ENCODE measurements around the gene LAMA1.

LAMA1 gene

GRCh38 chr18:6983366-6983765 lies 134.2 kb downstream of the LAMA1 start:
- DNase-seq: no peak

GRCh38 chr18:6982398-6982797 lies 135.2 kb downstream of the LAMA1 start:
- no peak for DNase-seq

GRCh38 chr18:6980363-6980762 lies 137.2 kb downstream of the LAMA1 start:
- DNase-seq: no peak

GRCh38 chr18:6979954-6980353 lies 137.6 kb downstream of the LAMA1 start:
- no peak for DNase-seq

- no peak for DNase-seq
Observed at GRCh38 chr18:6976935-6977334, 140.7 kb downstream of the LAMA1 start.

- DNase-seq: no peak
Observed at GRCh38 chr18:6975084-6975483, 142.5 kb downstream of the LAMA1 start.

- no peak for DNase-seq
Observed at GRCh38 chr18:6971823-6972478, 145.6 kb downstream of the LAMA1 start.

GRCh38 chr18:6963452-6964097 lies 154.0 kb downstream of the LAMA1 start:
- DNase-seq: no peak

- DNase-seq: no peak
Observed at GRCh38 chr18:6962571-6963451, 154.8 kb downstream of the LAMA1 start.

GRCh38 chr18:6961331-6961730 lies 156.3 kb downstream of the LAMA1 start:
- no peak for DNase-seq

GRCh38 chr18:6960656-6961055 lies 156.9 kb downstream of the LAMA1 start:
- DNase-seq: no peak

GRCh38 chr18:6960124-6960523 lies 157.5 kb downstream of the LAMA1 start:
- no peak for DNase-seq

GRCh38 chr18:6959110-6959509 lies 158.5 kb downstream of the LAMA1 start:
- no peak for DNase-seq

GRCh38 chr18:6956999-6957398 lies 160.6 kb downstream of the LAMA1 start:
- DNase-seq: no peak

GRCh38 chr18:6956495-6956894 lies 161.1 kb downstream of the LAMA1 start:
- no peak for DNase-seq

GRCh38 chr18:6955304-6955703 lies 162.3 kb downstream of the LAMA1 start:
- no peak for DNase-seq

- no peak for DNase-seq
Observed at GRCh38 chr18:6954501-6954900, 163.1 kb downstream of the LAMA1 start.

- no peak for DNase-seq
Observed at GRCh38 chr18:6951336-6952090, 166.1 kb downstream of the LAMA1 start.

GRCh38 chr18:6950641-6951040 lies 167.0 kb downstream of the LAMA1 start:
- no peak for DNase-seq

GRCh38 chr18:6949800-6950586 lies 167.6 kb downstream of the LAMA1 start:
- no peak for DNase-seq

- DNase-seq: no peak
Observed at GRCh38 chr18:6948281-6949055, 169.1 kb downstream of the LAMA1 start.

Measured in NCI-H2227 treated with DMSO at 0.1 percent for 48 hours (cell line).